Neural progenitor cell (in vitro differentiated cells): Measurements from ENCODE around the gene KIAA0408.

Source experiments
- EZH2 ChIP-seq: fragments of 200-600 bp; sonication (generic); IDR thresholded peaks from 2 replicates; pipeline ENCODE4 v1.6.1; 2017; ENCODE audit warnings: antibody characterized with exemption, mild to moderate bottlenecking, moderate library complexity
- TF ChIP-seq, protein P1 (sequence below): fragments of 200-600 bp; sonication (generic); IDR thresholded peaks from 2 replicates; pipeline ENCODE4 v1.5.1; 2017; ENCODE audit warnings: antibody characterized with exemption, mild to moderate bottlenecking

- TF ChIP-seq, protein P1, sequence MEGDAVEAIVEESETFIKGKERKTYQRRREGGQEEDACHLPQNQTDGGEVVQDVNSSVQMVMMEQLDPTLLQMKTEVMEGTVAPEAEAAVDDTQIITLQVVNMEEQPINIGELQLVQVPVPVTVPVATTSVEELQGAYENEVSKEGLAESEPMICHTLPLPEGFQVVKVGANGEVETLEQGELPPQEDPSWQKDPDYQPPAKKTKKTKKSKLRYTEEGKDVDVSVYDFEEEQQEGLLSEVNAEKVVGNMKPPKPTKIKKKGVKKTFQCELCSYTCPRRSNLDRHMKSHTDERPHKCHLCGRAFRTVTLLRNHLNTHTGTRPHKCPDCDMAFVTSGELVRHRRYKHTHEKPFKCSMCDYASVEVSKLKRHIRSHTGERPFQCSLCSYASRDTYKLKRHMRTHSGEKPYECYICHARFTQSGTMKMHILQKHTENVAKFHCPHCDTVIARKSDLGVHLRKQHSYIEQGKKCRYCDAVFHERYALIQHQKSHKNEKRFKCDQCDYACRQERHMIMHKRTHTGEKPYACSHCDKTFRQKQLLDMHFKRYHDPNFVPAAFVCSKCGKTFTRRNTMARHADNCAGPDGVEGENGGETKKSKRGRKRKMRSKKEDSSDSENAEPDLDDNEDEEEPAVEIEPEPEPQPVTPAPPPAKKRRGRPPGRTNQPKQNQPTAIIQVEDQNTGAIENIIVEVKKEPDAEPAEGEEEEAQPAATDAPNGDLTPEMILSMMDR, result no peak
- no peak for TF ChIP-seq EZH2
These were observed 30.1 kb upstream of the KIAA0408 start for GRCh38 chr6:127489248-127489647.
